GM12878 (cell line): ENCODE measurements around the gene EBF3. TPM values are rescaled to one million over a fixed set of nuclear protein-coding genes. Genes with fewer than 3 reads are reported as not detected.

Experiments
- ATAC-seq: fragments of 200-7000 bp; cut with Tn5 transposase; 3 replicates; pipeline ENCODE4 v1.9.1; 2020; ENCODE audit warnings: mild to moderate bottlenecking, moderate library complexity
- BruUV-seq: library from RNA; stranded (reverse); fragments of 400-500 nt; replicated peaks from 2 replicates; lab custom pipeline; 2021; lab: Mats Ljungman, UMichigan
- CTCF ChIA-PET: fragments of 300-600 bp; sonication (Branson Sonifier 250); formaldehyde crosslinking; extraction: SDS; loops from one replicate; lab custom pipeline; 2021; ENCODE audit warnings: inconsistent platforms; lab: Yijun Ruan, JAX
- POLR2A ChIA-PET: fragments of 350-600 bp; formaldehyde crosslinking; extraction: SDS; loops from one replicate; lab custom pipeline; 2021; ENCODE audit warnings: inconsistent platforms; lab: Charles Lee
- RAD21 ChIA-PET: fragments of 300-600 bp; sonication (Branson Sonifier 250); formaldehyde crosslinking; loops from one replicate; lab custom pipeline; 2023; ENCODE audit warnings: antibody characterized with exemption; ENCODE audit not compliant: unreplicated experiment; lab: Charles Lee
- SMC1A ChIA-PET: fragments of 300-600 bp; sonication (Branson Sonifier 250); formaldehyde crosslinking; loops from one replicate; lab custom pipeline; 2023; ENCODE audit not compliant: unreplicated experiment, uncharacterized antibody; lab: Charles Lee
- DNase-seq: peaks from one replicate; pipeline ENCODE4 v3.0.0-alpha.2; 2011; ENCODE audit warnings: low read depth, low spot score
- FAIRE-seq: peaks from 3 replicates; lab custom pipeline; 2011; peaks lifted over from hg19 to GRCh38; lab: Jason Lieb, UNC
- H2AFZ ChIP-seq: 2 replicates; pipeline ENCODE4 v1.6.0; 2011; ENCODE audit warnings: low read depth, low read length, control low read depth; ENCODE audit not compliant: control insufficient read depth
- H3K27ac ChIP-seq: 2 replicates; pipeline ENCODE4 v1.5.1; 2011; ENCODE audit warnings: control low read depth; ENCODE audit not compliant: control insufficient read depth, insufficient read depth
- H3K27me3 ChIP-seq, 2 experiments: replicated peaks in 1 of 2; 2 replicates each; pipeline versions ENCODE4 v1.6.0 to v1.6.1; 2011; ENCODE audit warnings: low read length in 1 of 2; ENCODE audit not compliant: control insufficient read depth in 2 of 2, insufficient read depth in 2 of 2
- H3K36me3 ChIP-seq, 2 experiments: 2 replicates each; pipeline ENCODE4 v1.5.1; 2011; ENCODE audit warnings: low read length in 1 of 2; ENCODE audit not compliant: control insufficient read depth in 2 of 2, insufficient read depth in 2 of 2
- H3K4me1 ChIP-seq: 2 replicates; pipeline ENCODE4 v1.6.1; 2011; ENCODE audit warnings: mild to moderate bottlenecking, low read length, moderate library complexity, mixed read lengths; ENCODE audit not compliant: control insufficient read depth, insufficient read depth
- H3K4me2 ChIP-seq: 2 replicates; pipeline ENCODE4 v1.6.0; 2011; ENCODE audit warnings: control low read depth; ENCODE audit not compliant: control insufficient read depth, insufficient read depth
- H3K4me3 ChIP-seq: fragments of 200-600 bp; sonication (generic); 2 replicates; pipeline ENCODE4 v1.5.1; 2016
- H3K79me2 ChIP-seq: 2 replicates; pipeline ENCODE4 v1.6.0; 2011; ENCODE audit warnings: low read length; ENCODE audit not compliant: control insufficient read depth, insufficient read depth
- H3K9ac ChIP-seq: 2 replicates; pipeline ENCODE4 v1.8.0; 2011; ENCODE audit warnings: low read length, control low read depth, mixed read lengths; ENCODE audit not compliant: control insufficient read depth, insufficient read depth
- H3K9me3 ChIP-seq: replicated peaks from 3 replicates; pipeline ENCODE4 v1.5.1; 2011; ENCODE audit warnings: mild to moderate bottlenecking, low read length; ENCODE audit not compliant: control insufficient read depth, insufficient read depth
- H4K20me1 ChIP-seq: 2 replicates; pipeline ENCODE4 v1.6.0; 2011; ENCODE audit not compliant: control insufficient read depth, insufficient read depth
- ESRRA ChIP-seq: IDR thresholded peaks from 2 replicates; pipeline ENCODE4 v1.6.1; 2012; ENCODE audit warnings: mild to moderate bottlenecking, low read length, improper control_type of control experiment
- GABPA ChIP-seq: IDR thresholded peaks from 2 replicates; pipeline ENCODE4 v1.6.1; 2014; ENCODE audit warnings: antibody characterized with exemption, low read depth, mild to moderate bottlenecking, inconsistent platforms
- MYC ChIP-seq: IDR thresholded peaks from 2 replicates; pipeline ENCODE4 v1.6.1; 2011; ENCODE audit warnings: mild to moderate bottlenecking, low read length, moderate library complexity, inconsistent platforms; ENCODE audit not compliant: insufficient read depth, insufficient replicate concordance, insufficient read length, severe bottlenecking
- NBN ChIP-seq: fragments of 450-650 bp; IDR thresholded peaks from 2 replicates; pipeline ENCODE4 v1.6.1; 2016
- POLR2A ChIP-seq: IDR thresholded peaks from 2 replicates; pipeline ENCODE4 v1.6.1; 2011; ENCODE audit warnings: low read depth, mild to moderate bottlenecking, low read length
- RAD21 ChIP-seq: IDR thresholded peaks from 2 replicates; pipeline ENCODE4 v1.6.1; 2011; ENCODE audit warnings: mild to moderate bottlenecking, low read depth, low read length, moderate library complexity; ENCODE audit not compliant: insufficient read depth
- TARDBP ChIP-seq: IDR thresholded peaks from 2 replicates; pipeline ENCODE4 v1.6.1; 2016; ENCODE audit warnings: borderline replicate concordance
- ZNF24 ChIP-seq: fragments of 450-650 bp; IDR thresholded peaks from 2 replicates; pipeline ENCODE4 v1.6.1; 2017; ENCODE audit warnings: antibody characterized with exemption, mild to moderate bottlenecking
- ZNF384 ChIP-seq: IDR thresholded peaks from 2 replicates; pipeline ENCODE4 v1.6.1; 2012; ENCODE audit warnings: low read depth, mild to moderate bottlenecking, low read length, improper control_type of control experiment, borderline replicate concordance
- WGBS: methylation state at CpG from one replicate; pipeline ENCODE4 v1.1.6; 2016; ENCODE audit warnings: low lambda C conversion rate; ENCODE audit not compliant: insufficient replicate concordance, insufficient coverage; ENCODE audit errors: missing lambda C conversion rate; 5-methylcytosine and 5-hydroxymethylcytosine counted together
- in situ Hi-C: fragments of 300-500 bp; cut with MboI; formaldehyde crosslinking; loops from 9 replicates; pipeline ENCODE4 v1.14.3; 2018; ENCODE audit warnings: mixed read lengths
- intact Hi-C: fragments of 100-400 bp; cut with micrococcal nuclease; formaldehyde crosslinking; loops from one replicate; pipeline ENCODE4 v1.14.2; 2022; ENCODE audit not compliant: unreplicated experiment
- polyA plus RNA-seq, 11 experiments: library from polyadenylated mRNA; depleted of rRNA in 4 of 11; unstranded in 6 of 11; stranded (reverse) in 5 of 11; fragments of >200 nt; fragmentation: Nextera tagmentation in 4 of 11; fragmentation: Illumina TruSeq in 1 of 11; extraction: Ambion mirVana in 4 of 11; extraction: Trizol in 1 of 11; gene quantifications; 1 replicate in 1 of 11; 2 replicates in 10 of 11; pipeline versions ENCODE4 v1.2.1 to v1.2.3, GENCODE V29; 2011 to 2016; ENCODE audit warnings: inconsistent platforms in 2 of 11, missing spikeins in 2 of 11, low read depth in 1 of 11
- total RNA-seq, 4 experiments: library from RNA; depleted of rRNA in 3 of 4; stranded (reverse); fragments of >200 nt in 3 of 4; fragmentation: Illumina TruSeq in 1 of 4; extraction: Trizol in 1 of 4; gene quantifications; 2 replicates each; pipeline versions ENCODE4 v1.2.1 to v1.2.3, GENCODE V29; 2013 to 2021
- TF ChIP-seq, protein P1 (sequence below): fragments of 450-650 bp; IDR thresholded peaks from 2 replicates; pipeline ENCODE4 v1.6.1; 2017; ENCODE audit warnings: mild to moderate bottlenecking, moderate library complexity
- TF ChIP-seq, protein P2 (sequence below): IDR thresholded peaks from 2 replicates; pipeline ENCODE4 v1.6.1; 2011; ENCODE audit warnings: low read depth, mild to moderate bottlenecking, low read length, moderate library complexity, borderline replicate concordance; ENCODE audit errors: extremely low read depth
- TF ChIP-seq, protein P3 (sequence below): fragments of 450-650 bp; IDR thresholded peaks from 2 replicates; pipeline ENCODE4 v1.6.1; 2017; ENCODE audit warnings: antibody characterized with exemption, mild to moderate bottlenecking, moderate library complexity

EBF3 gene
- total and polyA plus RNA-seq, 10 of the 15 experiments (the other 5 are each of a cell fraction or from before 2014, with no cell fraction given) = not detected

DNA sequence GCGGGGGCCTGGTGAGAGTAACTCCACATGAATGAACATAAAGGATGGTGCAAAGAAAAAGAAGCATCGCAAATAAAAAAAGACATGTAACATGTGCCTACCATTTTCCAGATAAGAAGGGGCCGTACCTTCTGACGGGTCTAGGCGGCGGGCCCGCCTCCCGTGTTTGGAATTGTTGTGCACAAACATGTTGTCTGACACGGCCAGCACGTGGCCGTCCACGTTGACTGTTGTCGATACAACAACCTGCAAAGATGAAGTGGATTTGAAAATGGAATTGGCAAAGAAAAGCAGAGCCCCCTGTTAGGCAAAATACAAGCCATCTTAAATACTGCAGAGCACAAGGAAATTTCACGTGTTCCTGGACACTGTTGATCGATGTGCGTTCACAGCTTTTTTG, 90.7 kb downstream of the EBF3 start (continued):
- TF ChIP-seq MYC (no peak), NBN (no peak), ZNF24 (no peak), GABPA (no peak), TARDBP (no peak)
- TF ChIP-seq, protein P1, sequence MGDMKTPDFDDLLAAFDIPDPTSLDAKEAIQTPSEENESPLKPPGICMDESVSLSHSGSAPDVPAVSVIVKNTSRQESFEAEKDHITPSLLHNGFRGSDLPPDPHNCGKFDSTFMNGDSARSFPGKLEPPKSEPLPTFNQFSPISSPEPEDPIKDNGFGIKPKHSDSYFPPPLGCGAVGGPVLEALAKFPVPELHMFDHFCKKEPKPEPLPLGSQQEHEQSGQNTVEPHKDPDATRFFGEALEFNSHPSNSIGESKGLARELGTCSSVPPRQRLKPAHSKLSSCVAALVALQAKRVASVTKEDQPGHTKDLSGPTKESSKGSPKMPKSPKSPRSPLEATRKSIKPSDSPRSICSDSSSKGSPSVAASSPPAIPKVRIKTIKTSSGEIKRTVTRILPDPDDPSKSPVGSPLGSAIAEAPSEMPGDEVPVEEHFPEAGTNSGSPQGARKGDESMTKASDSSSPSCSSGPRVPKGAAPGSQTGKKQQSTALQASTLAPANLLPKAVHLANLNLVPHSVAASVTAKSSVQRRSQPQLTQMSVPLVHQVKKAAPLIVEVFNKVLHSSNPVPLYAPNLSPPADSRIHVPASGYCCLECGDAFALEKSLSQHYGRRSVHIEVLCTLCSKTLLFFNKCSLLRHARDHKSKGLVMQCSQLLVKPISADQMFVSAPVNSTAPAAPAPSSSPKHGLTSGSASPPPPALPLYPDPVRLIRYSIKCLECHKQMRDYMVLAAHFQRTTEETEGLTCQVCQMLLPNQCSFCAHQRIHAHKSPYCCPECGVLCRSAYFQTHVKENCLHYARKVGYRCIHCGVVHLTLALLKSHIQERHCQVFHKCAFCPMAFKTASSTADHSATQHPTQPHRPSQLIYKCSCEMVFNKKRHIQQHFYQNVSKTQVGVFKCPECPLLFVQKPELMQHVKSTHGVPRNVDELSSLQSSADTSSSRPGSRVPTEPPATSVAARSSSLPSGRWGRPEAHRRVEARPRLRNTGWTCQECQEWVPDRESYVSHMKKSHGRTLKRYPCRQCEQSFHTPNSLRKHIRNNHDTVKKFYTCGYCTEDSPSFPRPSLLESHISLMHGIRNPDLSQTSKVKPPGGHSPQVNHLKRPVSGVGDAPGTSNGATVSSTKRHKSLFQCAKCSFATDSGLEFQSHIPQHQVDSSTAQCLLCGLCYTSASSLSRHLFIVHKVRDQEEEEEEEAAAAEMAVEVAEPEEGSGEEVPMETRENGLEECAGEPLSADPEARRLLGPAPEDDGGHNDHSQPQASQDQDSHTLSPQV = no peak
- TF ChIP-seq, protein P2, sequence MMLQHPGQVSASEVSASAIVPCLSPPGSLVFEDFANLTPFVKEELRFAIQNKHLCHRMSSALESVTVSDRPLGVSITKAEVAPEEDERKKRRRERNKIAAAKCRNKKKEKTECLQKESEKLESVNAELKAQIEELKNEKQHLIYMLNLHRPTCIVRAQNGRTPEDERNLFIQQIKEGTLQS = no peak

DNA sequence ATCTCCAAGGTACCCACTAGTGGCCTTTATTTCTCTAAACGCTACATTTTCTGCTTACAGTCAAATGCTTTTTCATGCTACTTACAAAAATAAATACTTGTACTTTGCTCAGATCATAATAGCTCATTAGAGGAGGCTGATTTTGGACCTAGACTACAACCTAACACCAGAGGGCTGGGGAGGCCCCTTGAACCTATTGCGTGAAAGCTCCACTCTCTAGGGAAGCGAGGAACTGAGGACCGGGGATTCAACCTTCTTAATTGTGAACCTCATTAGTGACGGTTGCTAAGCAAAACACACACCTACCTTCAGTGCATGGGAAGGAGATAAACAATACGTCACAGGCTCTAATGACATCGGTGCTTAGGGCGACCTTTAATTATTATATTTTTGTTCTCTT, 92.1 kb downstream of the EBF3 start:
- WGBS = 61% methylated on average over 8 of the region's 8 CpGs
- intact Hi-C loops (no loop called here), in situ Hi-C loops (no loop called here)
- H3K27ac ChIP-seq = no peak overlapping the region
- no peaks in the 10 kb centered on the region for H3K79me2 ChIP-seq
- ChIA-PET RAD21 (no interaction called here), POLR2A (no interaction called here), SMC1A (no interaction called here), CTCF (no interaction called here)
- no TSS peak for BruUV-seq
- no peak overlapping the region for H2AFZ ChIP-seq
- DNase-seq (no peak), FAIRE-seq (no peak), ATAC-seq (no peak)
- H3K9ac ChIP-seq = no peak overlapping the region
- TF ChIP-seq ESRRA (no peak), RAD21 (no peak), ZNF384 (no peak), POLR2A (no peak)
- TF ChIP-seq, protein P3, sequence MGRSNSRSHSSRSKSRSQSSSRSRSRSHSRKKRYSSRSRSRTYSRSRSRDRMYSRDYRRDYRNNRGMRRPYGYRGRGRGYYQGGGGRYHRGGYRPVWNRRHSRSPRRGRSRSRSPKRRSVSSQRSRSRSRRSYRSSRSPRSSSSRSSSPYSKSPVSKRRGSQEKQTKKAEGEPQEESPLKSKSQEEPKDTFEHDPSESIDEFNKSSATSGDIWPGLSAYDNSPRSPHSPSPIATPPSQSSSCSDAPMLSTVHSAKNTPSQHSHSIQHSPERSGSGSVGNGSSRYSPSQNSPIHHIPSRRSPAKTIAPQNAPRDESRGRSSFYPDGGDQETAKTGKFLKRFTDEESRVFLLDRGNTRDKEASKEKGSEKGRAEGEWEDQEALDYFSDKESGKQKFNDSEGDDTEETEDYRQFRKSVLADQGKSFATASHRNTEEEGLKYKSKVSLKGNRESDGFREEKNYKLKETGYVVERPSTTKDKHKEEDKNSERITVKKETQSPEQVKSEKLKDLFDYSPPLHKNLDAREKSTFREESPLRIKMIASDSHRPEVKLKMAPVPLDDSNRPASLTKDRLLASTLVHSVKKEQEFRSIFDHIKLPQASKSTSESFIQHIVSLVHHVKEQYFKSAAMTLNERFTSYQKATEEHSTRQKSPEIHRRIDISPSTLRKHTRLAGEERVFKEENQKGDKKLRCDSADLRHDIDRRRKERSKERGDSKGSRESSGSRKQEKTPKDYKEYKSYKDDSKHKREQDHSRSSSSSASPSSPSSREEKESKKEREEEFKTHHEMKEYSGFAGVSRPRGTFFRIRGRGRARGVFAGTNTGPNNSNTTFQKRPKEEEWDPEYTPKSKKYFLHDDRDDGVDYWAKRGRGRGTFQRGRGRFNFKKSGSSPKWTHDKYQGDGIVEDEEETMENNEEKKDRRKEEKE = no peak
- H4K20me1 ChIP-seq = no peaks in the 10 kb centered on the region
- no peaks in the 10 kb centered on the region for H3K27me3 ChIP-seq
- no peak overlapping the region for H3K4me3 ChIP-seq
- no peaks in the 10 kb centered on the region for H3K36me3 ChIP-seq
- H3K4me2 ChIP-seq = no peak overlapping the region
- H3K4me1 ChIP-seq = no peaks in the 10 kb centered on the region
- no peaks in the 10 kb centered on the region for H3K9me3 ChIP-seq
